Aorta (tissue), 5 donors: ENCODE results near the gene SELENOF. TPM values are rescaled to one million over a fixed set of nuclear protein-coding genes. Genes with fewer than 3 reads are reported as not detected.
"Not testable (repeated sequence)": the region's sequence is repeated elsewhere in the genome, so short reads cannot be mapped to it uniquely, and the experiment has no call there.

ENCODE experiments used
- ATAC-seq: fragments of 200-7000 bp; cut with Tn5 transposase; one replicate; pipeline ENCODE4 v1.9.1; 2022; ENCODE audit warnings: moderate library complexity; ENCODE audit not compliant: low FRiP score
- DNase-seq, 2 donors: peaks; one replicate each; pipeline ENCODE4 v3.0.0-alpha.2; 2020
- H3K27ac ChIP-seq, 2 donors: one replicate each; pipeline ENCODE4 v1.5.1; 2013; ENCODE audit warnings: low read length in 2 of 2, mild to moderate bottlenecking in 2 of 2, moderate library complexity in 2 of 2, control low read depth in 1 of 2, inconsistent platforms in 1 of 2, low read depth in 1 of 2
- H3K27me3 ChIP-seq, 2 donors: one replicate each; pipeline ENCODE4 v1.6.1; 2013; ENCODE audit warnings: control low read depth in 1 of 2, low read length in 1 of 2, mild to moderate bottlenecking in 1 of 2, moderate library complexity in 1 of 2; ENCODE audit not compliant: insufficient read depth in 2 of 2, control insufficient read depth in 1 of 2
- H3K36me3 ChIP-seq, 2 donors: one replicate each; pipeline ENCODE4 v1.6.1; 2013; ENCODE audit warnings: control low read depth in 1 of 2, low read length in 1 of 2, mild to moderate bottlenecking in 1 of 2; ENCODE audit not compliant: insufficient read depth in 2 of 2, control insufficient read depth in 1 of 2
- H3K4me1 ChIP-seq, 2 donors: one replicate each; pipeline ENCODE4 v1.6.1; 2013; ENCODE audit warnings: low read length in 2 of 2, control low read depth in 1 of 2, mild to moderate bottlenecking in 1 of 2, moderate library complexity in 1 of 2; ENCODE audit not compliant: insufficient read depth in 2 of 2, control insufficient read depth in 1 of 2
- H3K4me3 ChIP-seq, 2 donors: one replicate each; pipeline ENCODE4 v1.5.1; 2013; ENCODE audit warnings: low read length in 2 of 2, control low read depth in 1 of 2, mild to moderate bottlenecking in 1 of 2
- H3K9me3 ChIP-seq: one replicate; pipeline ENCODE4 v1.6.1; 2013; ENCODE audit warnings: mild to moderate bottlenecking, low read length; ENCODE audit not compliant: control insufficient read depth
- WGBS, 2 donors: extraction: QIAGEN DNeasy Blood & Tissue Kit; methylation state at CpG; one replicate each; pipeline ENCODE4 v1.1.7; 2013; 5-methylcytosine and 5-hydroxymethylcytosine counted together
- intact Hi-C, 2 donors: fragments of 100-400 bp; cut with DNase I; formaldehyde crosslinking; loops; one replicate each; pipeline versions ENCODE4 v1.14.2 to v1.15.0; 2022
- polyA plus RNA-seq, 2 donors: library from polyadenylated mRNA; stranded (reverse); fragments of 200-250 nt; gene quantifications; one replicate each; pipeline ENCODE4 v1.2.3, GENCODE V29; 2013
- total RNA-seq, 2 donors: library from RNA; stranded (reverse); fragmentation: NEBNext Ultra II Directional; extraction: Animal tissue kit (Norgen Biotek cat#: 25700); gene quantifications; one replicate each; pipeline ENCODE4 v1.2.1, GENCODE V29; 2021
- donor health status: healthy with polysubstance abuse.
- donor health status: Bipolar disorder and iron deficiency.
- donor health status: DM: no; HTN: no; CAD: no.
- donor health status: DM: no; HTN: no; CAD: no.
- donor health status: DM: yes; HTN: yes; CAD: no.

The SELENOF gene
- total and polyA plus RNA-seq, 4 donors, result 133 to 169 (median 149) TPM

DNA sequence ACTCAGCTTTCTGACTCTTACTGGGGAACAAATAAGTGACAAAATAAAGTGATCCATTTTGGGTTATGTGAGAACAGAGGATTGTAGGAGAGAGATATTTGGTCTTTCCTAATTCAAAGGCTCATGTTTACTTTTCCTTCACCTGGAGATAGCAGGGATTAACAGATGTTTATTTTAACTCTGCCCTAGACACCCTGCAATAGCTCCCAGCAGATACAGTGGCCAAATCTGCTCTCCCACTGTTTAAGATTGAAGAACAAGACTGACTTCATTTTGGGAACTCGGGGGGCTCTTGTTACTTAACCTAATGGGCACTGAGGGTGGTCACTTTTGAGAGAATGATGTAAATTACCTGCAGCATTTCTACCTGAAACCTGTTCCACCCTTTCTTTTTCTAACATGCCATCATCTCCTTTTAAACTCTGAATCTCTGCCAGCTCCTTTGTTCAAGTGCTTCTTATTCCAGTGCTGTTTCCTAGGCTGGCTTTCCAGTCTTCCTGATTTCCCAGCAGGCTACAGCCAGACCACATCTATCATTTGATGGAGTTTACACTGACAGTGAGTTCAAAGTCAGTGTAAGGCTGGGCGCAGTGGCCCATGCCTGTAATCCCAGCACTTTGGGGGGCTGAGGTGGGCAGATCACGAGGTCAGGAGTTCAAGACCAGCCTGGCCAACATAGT, 90.0 kb downstream of the SELENOF start:
- WGBS, 2 donors, result 65 to 72% methylated on average over 3 of the region's 3 CpGs
- intact Hi-C loops, result no loop called here
- H3K27me3 ChIP-seq, result no peaks in the 10 kb centered on the region

DNA sequence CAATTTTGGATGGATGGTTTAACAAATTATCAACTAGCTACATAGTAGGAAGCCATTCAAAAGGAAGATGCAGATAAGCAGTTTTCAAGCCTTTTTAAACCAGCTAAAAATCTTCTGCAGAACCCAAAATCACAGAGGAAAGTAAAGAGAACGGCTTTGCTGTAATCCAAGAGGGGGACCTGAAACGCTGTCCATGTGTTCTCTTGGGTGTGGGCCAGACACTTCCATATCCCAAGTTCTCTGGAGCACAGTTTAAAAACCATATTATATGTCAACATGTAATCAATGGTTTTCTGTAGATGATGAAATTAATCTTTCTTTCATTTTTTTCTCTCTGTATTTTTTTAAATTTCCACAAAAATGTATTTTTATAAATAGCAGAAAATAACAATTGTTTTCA, 90.5 kb downstream of the SELENOF start:
- no peak overlapping the region for H3K4me3 ChIP-seq

More for the DNA sequence above, 90.0 kb downstream of the SELENOF start:
- no peak for DNase-seq
- H3K36me3 ChIP-seq, result no peaks in the 10 kb centered on the region
- no peaks in the 10 kb centered on the region for H3K4me1 ChIP-seq
- no peaks in the 10 kb centered on the region for H3K9me3 ChIP-seq
- H3K27ac ChIP-seq, result no peak overlapping the region
- ATAC-seq, result no peak
- no peak overlapping the region for H3K4me3 ChIP-seq

DNA sequence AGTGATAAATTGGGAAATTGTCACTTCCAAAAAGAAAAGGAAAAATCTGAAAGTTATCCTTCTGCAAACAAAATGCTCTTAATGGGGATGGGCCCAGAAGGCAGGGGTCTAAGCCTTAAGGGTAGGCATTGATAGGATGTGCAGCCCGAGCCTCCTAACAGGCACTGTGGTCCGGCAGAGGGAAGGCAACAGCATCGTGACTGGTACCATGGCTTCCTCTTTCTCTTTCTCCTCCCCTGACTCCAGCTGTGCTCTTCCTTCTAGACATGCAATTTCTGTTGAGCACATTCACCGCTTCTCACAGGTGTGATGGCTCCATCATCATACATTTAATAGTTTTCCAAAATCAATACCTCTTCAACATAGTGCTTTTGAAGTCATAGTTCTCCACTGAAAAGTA, 91.5 kb downstream of the SELENOF start:
- Histone ChIP-seq H3K9me3 (no peaks in the 10 kb centered on the region), H3K4me3 (no peak overlapping the region), H3K27ac (no peak overlapping the region), H3K4me1 (no peaks in the 10 kb centered on the region), H3K27me3 (no peaks in the 10 kb centered on the region), H3K36me3 (no peaks in the 10 kb centered on the region)
- DNase-seq (no peak), ATAC-seq (no peak)
- WGBS, 2 donors, result 44 to 47% methylated on average over 4 of the region's 4 CpGs
- intact Hi-C loops, result no loop called here

More for the DNA sequence above, 90.5 kb downstream of the SELENOF start:
- no peak for DNase-seq
- Histone ChIP-seq H3K36me3 (no peaks in the 10 kb centered on the region), H3K4me1 (no peaks in the 10 kb centered on the region), H3K9me3 (no peaks in the 10 kb centered on the region), H3K27me3 (no peaks in the 10 kb centered on the region), H3K27ac (no peak overlapping the region)
- intact Hi-C loops, result no loop called here
- WGBS, 2 donors, result 26 to 28% methylated on average over 2 of the region's 2 CpGs
- ATAC-seq, result no peak

DNA sequence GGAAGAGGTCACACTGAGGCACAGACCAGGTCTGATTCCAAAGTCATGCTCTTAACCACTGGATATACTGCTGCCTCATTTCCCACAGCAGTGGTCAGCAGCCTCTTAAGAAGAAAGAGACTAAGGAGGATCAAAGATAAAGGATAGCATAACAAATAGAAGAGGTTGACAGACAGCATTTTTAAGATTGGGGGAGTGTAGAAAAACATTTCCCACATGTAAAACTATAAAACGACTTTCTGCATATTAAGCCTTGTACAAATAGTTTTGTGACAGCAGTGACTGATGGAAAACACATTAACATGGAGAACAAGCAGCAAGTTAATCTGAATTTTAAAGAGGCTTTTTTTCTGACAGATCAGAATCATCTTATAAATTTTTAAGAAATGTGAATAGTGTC, 92.0 kb downstream of the SELENOF start:
- 2 to 6% methylated on average over 1 of the region's 1 CpG for WGBS, 2 donors
- DNase-seq (no peak), ATAC-seq (no peak)
- intact Hi-C loops, result no loop called here
- Histone ChIP-seq H3K36me3 (no peaks in the 10 kb centered on the region), H3K9me3 (no peaks in the 10 kb centered on the region), H3K27me3 (no peaks in the 10 kb centered on the region), H3K4me1 (no peaks in the 10 kb centered on the region), H3K4me3 (no peak overlapping the region), H3K27ac (no peak overlapping the region)

DNA sequence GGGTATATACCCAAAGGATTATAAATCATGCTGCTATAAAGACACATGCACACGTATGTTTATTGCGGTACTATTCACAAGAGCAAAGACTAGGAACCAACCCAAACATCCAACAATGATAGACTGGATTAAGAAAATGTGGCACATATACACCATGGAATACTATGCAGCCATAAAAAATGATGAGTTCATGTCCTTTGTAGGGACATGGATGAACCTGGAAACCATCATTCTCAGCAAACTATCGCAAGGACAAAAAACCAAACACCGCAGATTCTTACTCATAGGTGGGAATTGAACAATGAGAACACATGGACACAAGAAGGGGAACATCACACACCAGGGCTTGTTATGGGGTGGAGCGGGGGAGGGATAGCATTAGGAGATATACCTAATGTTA, 94.0 kb downstream of the SELENOF start:
- H3K9me3 ChIP-seq, ATAC-seq, H3K27ac ChIP-seq, DNase-seq, H3K4me3 ChIP-seq, H3K36me3 ChIP-seq, intact Hi-C loops, H3K4me1 ChIP-seq, H3K27me3 ChIP-seq: not testable (repeated sequence)
- 57 to 58% methylated on average over 5 of the region's 5 CpGs for WGBS, 2 donors

DNA sequence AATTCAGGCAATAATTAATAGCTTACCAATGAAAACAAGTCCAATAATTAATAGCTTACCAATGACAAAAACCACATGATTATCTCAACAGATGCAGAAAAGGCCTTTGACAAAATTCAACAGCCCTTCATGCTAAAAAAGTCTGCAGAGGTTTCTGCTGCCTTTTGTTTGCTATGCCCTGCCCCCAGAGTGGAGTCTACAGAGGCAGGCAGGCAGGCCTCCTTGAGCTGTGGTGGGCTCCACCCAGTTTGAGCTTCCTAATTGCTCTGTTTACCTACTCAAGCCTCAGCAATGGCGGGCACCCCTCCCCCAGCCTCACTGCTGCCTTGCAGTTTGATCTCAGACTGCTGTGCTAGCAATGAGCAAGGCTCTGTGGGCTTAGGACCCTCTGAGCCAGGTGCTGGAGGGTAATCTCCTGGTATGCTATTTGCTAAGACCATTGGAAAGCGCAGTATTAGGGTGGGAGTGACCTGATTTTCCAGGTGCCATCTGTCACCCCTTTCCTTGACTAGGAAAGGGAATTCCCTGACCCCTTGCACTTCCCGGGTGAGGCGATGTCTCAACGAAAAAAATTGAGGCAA, 96.6 kb downstream of the SELENOF start:
- intact Hi-C loops, H3K4me3 ChIP-seq: not testable (repeated sequence)
- 72 to 86% methylated on average over 4 to 5 of the region's 5 CpGs for WGBS, 2 donors

DNA sequence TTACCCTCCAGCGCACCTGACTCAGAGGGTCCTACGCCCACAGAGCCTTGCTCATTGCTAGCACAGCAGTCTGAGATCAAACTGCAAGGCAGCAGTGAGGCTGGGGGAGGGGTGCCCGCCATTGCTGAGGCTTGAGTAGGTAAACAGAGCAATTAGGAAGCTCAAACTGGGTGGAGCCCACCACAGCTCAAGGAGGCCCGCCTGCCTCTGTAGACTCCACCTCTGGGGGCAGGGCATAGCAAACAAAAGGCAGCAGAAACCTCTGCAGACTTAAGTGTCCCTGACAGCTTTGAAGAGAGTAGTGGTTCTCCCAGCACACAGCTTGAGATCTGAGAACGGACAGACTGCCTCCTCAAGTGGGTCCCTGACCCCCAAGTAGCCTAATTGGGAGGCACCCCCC, 99.8 kb downstream of the SELENOF start:
- H3K27me3 ChIP-seq, H3K27ac ChIP-seq, H3K4me3 ChIP-seq, H3K36me3 ChIP-seq, H3K9me3 ChIP-seq, H3K4me1 ChIP-seq, intact Hi-C loops, ATAC-seq, DNase-seq: not testable (repeated sequence)
- 64 to 68% methylated on average over 4 of the region's 5 CpGs for WGBS, 2 donors

More for the DNA sequence above, 96.6 kb downstream of the SELENOF start:
- ATAC-seq, H3K27me3 ChIP-seq, DNase-seq, H3K27ac ChIP-seq, H3K4me1 ChIP-seq, H3K9me3 ChIP-seq, H3K36me3 ChIP-seq: not testable (repeated sequence)
